Spleen (tissue), 11 donors: ENCODE data around the gene HEPHL1. TPM values are rescaled to one million over a fixed set of nuclear protein-coding genes. Genes with fewer than 3 reads are reported as not detected.
"Not testable (repeated sequence)": the region's sequence is repeated elsewhere in the genome, so short reads cannot be mapped to it uniquely, and the experiment has no call there.

Source experiments
- DNase-seq: peaks from one replicate; pipeline ENCODE4 v3.0.0-alpha.2; 2020
- H3K27ac ChIP-seq, 8 donors: fragments of 200-600 bp; sonication (generic) in 7 of 8; 1 replicate in 4 of 8; 2 replicates in 4 of 8; pipeline versions ENCODE4 v1.5.0 to v1.8.0; 2016 to 2021; ENCODE audit warnings: inconsistent platforms in 4 of 8, mild to moderate bottlenecking in 4 of 8, moderate library complexity in 1 of 8
- H3K27me3 ChIP-seq, 7 donors: fragments of 200-600 bp; sonication (generic) in 6 of 7; replicated peaks in 1 of 7; 1 replicate in 4 of 7; 2 replicates in 3 of 7; pipeline versions ENCODE4 v1.5.0 to v1.8.0; 2016 to 2021; ENCODE audit warnings: inconsistent platforms in 3 of 7, mild to moderate bottlenecking in 1 of 7
- H3K36me3 ChIP-seq, 6 donors: fragments of 200-600 bp; sonication (generic) in 5 of 6; 1 replicate in 4 of 6; 2 replicates in 2 of 6; pipeline versions ENCODE4 v1.5.0 to v1.8.0; 2016 to 2021; ENCODE audit warnings: inconsistent platforms in 2 of 6
- H3K4me1 ChIP-seq, 6 donors: fragments of 200-600 bp; sonication (generic) in 5 of 6; 1 replicate in 3 of 6; 2 replicates in 3 of 6; pipeline versions ENCODE4 v1.5.0 to v1.8.0; 2016 to 2021; ENCODE audit warnings: inconsistent platforms in 3 of 6
- H3K4me3 ChIP-seq, 8 donors: fragments of 200-600 bp; sonication (generic) in 7 of 8; 1 replicate in 4 of 8; 2 replicates in 4 of 8; pipeline versions ENCODE4 v1.5.0 to v1.8.0; 2016 to 2021; ENCODE audit warnings: inconsistent platforms in 4 of 8, mild to moderate bottlenecking in 4 of 8, moderate library complexity in 2 of 8
- H3K9me3 ChIP-seq, 8 donors: fragments of 200-600 bp; sonication (generic) in 7 of 8; 1 replicate in 4 of 8; 2 replicates in 4 of 8; pipeline versions ENCODE4 v1.5.0 to v1.8.0; 2016 to 2021; ENCODE audit warnings: inconsistent platforms in 4 of 8
- POLR2A ChIP-seq, 3 donors: fragments of 450-650 bp; IDR thresholded peaks; one replicate each; pipeline ENCODE4 v1.5.1; 2017; ENCODE audit warnings: antibody characterized with exemption in 3 of 3, mild to moderate bottlenecking in 1 of 3
- POLR2AphosphoS5 ChIP-seq, 3 donors: sonication (generic); formaldehyde crosslinking; IDR thresholded peaks; one replicate each; pipeline ENCODE4 v1.5.1; 2017; ENCODE audit warnings: antibody characterized with exemption in 3 of 3
- WGBS, 5 donors: extraction: QIAGEN DNeasy Blood & Tissue Kit in 3 of 5; methylation state at CpG; one replicate each; pipeline versions ENCODE4 v1.1.5 to v1.1.7; 2013 to 2018; 5-methylcytosine and 5-hydroxymethylcytosine counted together
- intact Hi-C: fragments of 100-400 bp; cut with DNase I; formaldehyde crosslinking; loops from one replicate; pipeline ENCODE4 v1.15.0; 2023; ENCODE audit warnings: low total_unique reads
- polyA plus RNA-seq, 3 donors: library from polyadenylated mRNA; stranded (reverse); fragments of 200-250 nt; gene quantifications; one replicate each; pipeline ENCODE4 v1.2.1, GENCODE V29; 2013
- total RNA-seq, 7 donors: library from RNA; depleted of rRNA in 3 of 7; stranded (reverse); fragments of >200 nt in 3 of 7; fragmentation: NEBNext Ultra II Directional in 4 of 7; extraction: Animal tissue kit (Norgen Biotek cat#: 25700) in 4 of 7; gene quantifications; one replicate each; pipeline versions ENCODE4 v1.1.0 to v1.2.1, GENCODE V29; 2016 to 2021
- TF ChIP-seq, protein P1 (sequence below), 11 experiments: fragments of 200-600 bp in 7 of 11; fragments of 450-650 bp in 4 of 11; sonication (generic) in 4 of 11; IDR thresholded peaks in 8 of 11; conservative IDR thresholded peaks in 3 of 11; 1 replicate in 7 of 11; 2 replicates in 4 of 11; pipeline versions ENCODE4 v1.4.0 to v1.8.0; 2016 to 2021; ENCODE audit warnings: antibody characterized with exemption in 11 of 11, inconsistent platforms in 4 of 11, mild to moderate bottlenecking in 1 of 11
- donor health status: healthy with polysubstance abuse.
- donor health status: DM: no; HTN: no; CAD: no; lungs with moderate emphysema.
- donor health status: DM: no; HTN: no; CAD: no.
- donor health status: Bipolar disorder and iron deficiency.
- donor health status: healthy.
- donor health status: DM: no; HTN: no; CAD: no.
- donor health status: DM: yes; HTN: yes; CAD: no.

HEPHL1 gene
- total and polyA plus RNA-seq, 10 donors: not detected

DNA sequence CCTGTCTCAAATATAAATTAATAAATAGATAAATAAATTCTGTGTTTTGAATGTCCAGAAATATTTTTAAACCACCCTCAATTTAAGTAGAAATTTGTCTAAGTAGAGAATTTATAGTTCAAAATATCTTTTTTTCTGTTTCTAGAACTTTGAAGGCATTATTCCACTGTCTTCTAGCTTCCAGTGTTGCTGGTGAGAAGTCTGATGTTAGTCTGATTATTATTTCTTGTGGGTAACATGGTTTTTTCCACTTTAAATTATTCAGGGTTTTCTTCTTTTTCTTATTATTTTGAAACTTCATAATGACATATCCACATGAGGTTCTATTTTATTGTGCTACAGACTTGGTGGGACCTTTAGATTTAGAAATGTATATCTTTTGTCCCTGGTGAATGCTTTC lies 46.4 kb upstream of the HEPHL1 start:
- DNase-seq: no peak
- TF ChIP-seq POLR2A (IDR thresholded peaks at IDR 0.05) (no peak), POLR2AphosphoS5 (IDR thresholded peaks at IDR 0.05) (no peak)
- TF ChIP-seq, protein P1, sequence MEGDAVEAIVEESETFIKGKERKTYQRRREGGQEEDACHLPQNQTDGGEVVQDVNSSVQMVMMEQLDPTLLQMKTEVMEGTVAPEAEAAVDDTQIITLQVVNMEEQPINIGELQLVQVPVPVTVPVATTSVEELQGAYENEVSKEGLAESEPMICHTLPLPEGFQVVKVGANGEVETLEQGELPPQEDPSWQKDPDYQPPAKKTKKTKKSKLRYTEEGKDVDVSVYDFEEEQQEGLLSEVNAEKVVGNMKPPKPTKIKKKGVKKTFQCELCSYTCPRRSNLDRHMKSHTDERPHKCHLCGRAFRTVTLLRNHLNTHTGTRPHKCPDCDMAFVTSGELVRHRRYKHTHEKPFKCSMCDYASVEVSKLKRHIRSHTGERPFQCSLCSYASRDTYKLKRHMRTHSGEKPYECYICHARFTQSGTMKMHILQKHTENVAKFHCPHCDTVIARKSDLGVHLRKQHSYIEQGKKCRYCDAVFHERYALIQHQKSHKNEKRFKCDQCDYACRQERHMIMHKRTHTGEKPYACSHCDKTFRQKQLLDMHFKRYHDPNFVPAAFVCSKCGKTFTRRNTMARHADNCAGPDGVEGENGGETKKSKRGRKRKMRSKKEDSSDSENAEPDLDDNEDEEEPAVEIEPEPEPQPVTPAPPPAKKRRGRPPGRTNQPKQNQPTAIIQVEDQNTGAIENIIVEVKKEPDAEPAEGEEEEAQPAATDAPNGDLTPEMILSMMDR (IDR thresholded peaks at IDR 0.05 in 8 of 11, conservative IDR thresholded peaks at IDR 0.05 in 3 of 11): no peak
- Histone ChIP-seq H3K27ac (no peak overlapping the region), H3K27me3 (no peaks in the 10 kb centered on the region), H3K36me3 (no peaks in the 10 kb centered on the region), H3K4me3 (no peak overlapping the region), H3K4me1 (peaks cover 0 to 6% (median 0%) of the 10 kb centered on the region in 6 donors), H3K9me3 (peaks cover 0 to 37% (median 22%) of the 10 kb centered on the region in 8 donors)
- intact Hi-C loops: no loop called here

DNA sequence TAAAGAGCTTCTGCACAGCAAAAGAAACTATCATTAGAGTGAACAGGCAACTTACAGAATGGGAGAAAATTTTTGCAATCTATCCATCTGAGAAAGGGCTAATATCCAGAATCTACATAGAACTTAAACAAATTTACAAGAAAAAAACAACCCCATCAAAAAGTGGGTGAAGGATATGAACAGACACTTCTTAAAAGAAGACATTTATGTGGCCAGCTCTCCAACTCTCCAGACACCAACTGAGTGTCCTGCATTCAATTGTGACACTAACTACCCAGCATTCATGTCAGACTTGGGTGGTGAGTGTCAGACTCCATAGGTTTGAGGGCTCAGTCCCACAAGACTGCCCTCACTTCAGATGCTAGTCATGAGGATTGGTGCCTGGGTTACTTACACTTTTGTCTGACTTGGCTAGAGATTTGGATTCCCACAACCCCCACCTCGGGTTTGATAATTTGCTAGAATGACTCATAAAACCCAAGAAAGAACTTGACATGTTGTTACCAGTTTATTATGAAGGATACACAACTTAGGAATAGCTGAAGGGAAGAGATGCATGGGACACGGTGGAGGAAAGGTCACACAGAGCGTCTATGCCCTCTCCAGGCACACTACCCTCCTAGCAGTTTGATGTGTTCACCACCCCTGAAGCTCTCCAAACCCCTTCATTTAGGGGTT lies 44.4 kb upstream of the HEPHL1 start:
- peaks cover 0 to 37% (median 22%) of the 10 kb centered on the region in 8 donors for H3K9me3 ChIP-seq
- WGBS, 5 donors: 69 to 87% (median 72%) methylated on average over 3 of the region's 3 CpGs
- intact Hi-C loops, DNase-seq, H3K36me3 ChIP-seq, H3K27ac ChIP-seq, H3K4me1 ChIP-seq, H3K4me3 ChIP-seq, H3K27me3 ChIP-seq: not testable (repeated sequence)

DNA sequence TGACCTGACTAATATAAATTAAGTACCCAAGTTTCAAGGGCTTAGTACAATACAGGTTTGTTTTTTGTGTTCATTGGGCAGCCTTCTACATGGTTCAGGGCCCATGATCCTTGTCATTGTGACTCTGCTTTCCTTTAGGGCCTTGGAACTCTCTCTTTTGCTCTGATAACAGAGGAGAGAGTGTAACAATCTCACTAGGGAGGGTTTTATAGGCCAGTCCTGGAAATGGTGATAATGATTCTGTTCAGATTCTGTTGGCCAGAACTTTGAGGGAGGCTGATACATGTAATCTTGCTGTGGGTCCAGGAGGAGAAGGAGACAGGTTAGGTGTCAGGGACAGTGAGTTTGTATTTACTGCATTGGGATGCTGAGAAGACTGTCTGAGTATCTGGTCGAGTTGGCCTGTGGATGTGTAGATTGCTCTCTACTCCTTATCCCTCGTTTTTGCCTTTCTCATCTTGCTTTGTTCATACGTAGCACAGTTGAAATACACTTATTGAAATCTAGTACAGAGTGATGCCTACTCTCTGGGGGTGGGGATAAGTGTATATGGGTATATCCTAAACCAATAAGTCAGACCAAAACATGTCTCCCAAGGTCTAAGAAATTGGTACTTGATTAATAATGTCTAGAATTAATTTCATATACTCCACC lies 37.5 kb upstream of the HEPHL1 start:
- H3K27me3 ChIP-seq: no peaks in the 10 kb centered on the region
- no peak overlapping the region for H3K4me3 ChIP-seq
- H3K4me1 ChIP-seq: no peaks in the 10 kb centered on the region
- H3K27ac ChIP-seq: no peak overlapping the region
- no peaks in the 10 kb centered on the region for H3K36me3 ChIP-seq
- intact Hi-C loops: no loop called here
- DNase-seq: no peak
- WGBS, 5 donors: 41 to 63% (median 49%) methylated on average over 3 of the region's 3 CpGs
- H3K9me3 ChIP-seq: peaks cover 0 to 10% (median 0%) of the 10 kb centered on the region in 8 donors
- TF ChIP-seq POLR2AphosphoS5 (IDR thresholded peaks at IDR 0.05) (no peak), POLR2A (IDR thresholded peaks at IDR 0.05) (no peak)
- TF ChIP-seq, protein P1 (IDR thresholded peaks at IDR 0.05 in 8 of 11, conservative IDR thresholded peaks at IDR 0.05 in 3 of 11): no peak

DNA sequence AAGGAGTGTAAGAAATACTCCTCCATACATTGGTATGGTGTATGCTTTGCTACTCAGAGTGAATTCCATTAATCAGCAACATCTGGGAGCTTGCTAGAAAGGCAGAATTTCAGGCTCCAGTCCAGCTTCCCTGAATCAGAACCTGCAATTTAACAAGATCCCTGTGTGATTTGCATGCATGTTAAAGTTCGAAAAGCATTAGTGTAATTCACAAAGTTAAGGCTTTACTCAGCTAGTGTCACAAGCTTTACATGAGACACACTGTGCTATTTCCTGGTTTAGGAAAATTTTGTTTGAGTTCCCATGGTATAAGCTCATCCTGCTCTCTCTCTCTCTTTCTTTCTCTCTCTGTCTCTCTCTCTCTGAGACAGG lies 37.0 kb upstream of the HEPHL1 start:
- Histone ChIP-seq H3K4me1 (no peaks in the 10 kb centered on the region), H3K9me3 (peaks cover 0 to 5% (median 0%) of the 10 kb centered on the region in 8 donors), H3K4me3 (no peak overlapping the region), H3K36me3 (no peaks in the 10 kb centered on the region), H3K27me3 (no peaks in the 10 kb centered on the region), H3K27ac (no peak overlapping the region)
- DNase-seq: no peak
- intact Hi-C loops: no loop called here
- no peak for TF ChIP-seq POLR2A (IDR thresholded peaks at IDR 0.05)
- TF ChIP-seq POLR2AphosphoS5 (IDR thresholded peaks at IDR 0.05): no peak
- WGBS, 5 donors: 25 to 83% (median 71%) methylated on average over 1 of the region's 1 CpG

DNA sequence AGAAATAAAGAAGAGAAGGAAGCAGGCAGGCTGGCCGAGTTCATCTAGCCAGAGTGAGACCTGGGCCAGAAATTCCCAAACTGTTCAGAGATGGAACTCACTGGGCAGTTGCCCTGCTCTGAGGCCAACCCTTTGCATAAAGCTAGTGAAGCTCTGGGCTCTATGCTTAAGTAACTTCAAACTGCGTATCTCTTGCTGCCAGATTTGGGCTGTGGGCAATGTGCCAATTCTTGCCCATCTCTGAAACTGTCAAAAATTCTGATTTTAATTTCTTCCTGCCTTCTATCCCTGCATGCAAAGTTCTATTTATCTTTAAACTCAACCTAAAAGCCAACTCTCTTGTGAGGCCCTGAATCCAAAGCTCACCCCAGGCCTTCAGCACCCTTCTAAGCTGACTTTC lies 36.2 kb upstream of the HEPHL1 start:
- WGBS, 5 donors: 41 to 75% (median 50%) methylated on average over 2 of the region's 2 CpGs
- Histone ChIP-seq H3K9me3 (no peaks in the 10 kb centered on the region), H3K36me3 (no peaks in the 10 kb centered on the region), H3K4me3 (no peak overlapping the region), H3K27me3 (no peaks in the 10 kb centered on the region), H3K4me1 (no peaks in the 10 kb centered on the region), H3K27ac (no peak overlapping the region)
- no peak for TF ChIP-seq POLR2AphosphoS5 (IDR thresholded peaks at IDR 0.05)
- TF ChIP-seq POLR2A (IDR thresholded peaks at IDR 0.05): no peak
- TF ChIP-seq, protein P1 (IDR thresholded peaks at IDR 0.05 in 8 of 11, conservative IDR thresholded peaks at IDR 0.05 in 3 of 11): no peak
- no peak for DNase-seq
- intact Hi-C loops: no loop called here
